HepG2 (cell line): ENCODE data around the gene TMCO6.

Experiments used
- BCLAF1 ChIP-seq: fragments of 450-650 bp; IDR thresholded peaks from 2 replicates; pipeline ENCODE4 v1.6.1; 2017; ENCODE audit warnings: mild to moderate bottlenecking
- CBX5 ChIP-seq: sonication (generic); formaldehyde crosslinking; IDR thresholded peaks from 2 replicates; pipeline ENCODE4 v1.4.0; 2020; ENCODE audit warnings: missing genetic modification reagents, borderline replicate concordance
- CTCF ChIP-seq: sonication (generic); formaldehyde crosslinking; IDR thresholded peaks from 2 replicates; pipeline ENCODE4 v1.5.0; 2020; ENCODE audit warnings: mild to moderate bottlenecking, missing genetic modification reagents, moderate library complexity
- PAX8 ChIP-seq: sonication (generic); formaldehyde crosslinking; IDR thresholded peaks from 2 replicates; pipeline ENCODE4 v1.8.0; 2022; ENCODE audit warnings: mild to moderate bottlenecking, missing genetic modification reagents, borderline replicate concordance
- RAD21 ChIP-seq: fragments of 450-650 bp; formaldehyde crosslinking; IDR thresholded peaks from 2 replicates; pipeline ENCODE4 v1.5.0; 2020; ENCODE audit warnings: mild to moderate bottlenecking
- RXRA ChIP-seq: sonication (generic); formaldehyde crosslinking; IDR thresholded peaks from 2 replicates; pipeline ENCODE4 v1.5.1; 2020; ENCODE audit warnings: missing genetic modification reagents
- TAF1 ChIP-seq: sonication (generic); formaldehyde crosslinking; IDR thresholded peaks from 2 replicates; pipeline ENCODE4 v1.4.0; 2020; ENCODE audit warnings: missing genetic modification reagents
- ZNF501 ChIP-seq: sonication (generic); formaldehyde crosslinking; IDR thresholded peaks from 2 replicates; pipeline ENCODE4 v1.5.1; 2020; ENCODE audit warnings: mild to moderate bottlenecking, moderate library complexity, missing genetic modification reagents
- ZSCAN20 ChIP-seq: sonication (generic); formaldehyde crosslinking; IDR thresholded peaks from 2 replicates; pipeline ENCODE4 v1.4.0; 2020; ENCODE audit warnings: missing genetic modification reagents, mild to moderate bottlenecking, borderline replicate concordance

GRCh38 chr5:140594169-140594568 is 45.1 kb upstream of the TMCO6 start:
- no peak for TF ChIP-seq CTCF (CRISPR knock-in tag)
- TF ChIP-seq PAX8 (CRISPR knock-in tag) = no peak
- TF ChIP-seq RAD21 (CRISPR knock-in tag) = no peak
- no peak for TF ChIP-seq RXRA (CRISPR knock-in tag)
- TF ChIP-seq TAF1 = no peak
- no peak for TF ChIP-seq BCLAF1
- no peak for TF ChIP-seq ZSCAN20 (CRISPR knock-in tag)
- TF ChIP-seq ZNF501 (CRISPR knock-in tag) = no peak
- no peak for TF ChIP-seq CBX5
